H1 (cell line): ENCODE results near the gene FAIM2. TPM values are rescaled to one million over a fixed set of nuclear protein-coding genes. Genes with fewer than 3 reads are reported as not detected.

Source experiments
- CREB1 ChIP-seq: IDR thresholded peaks from 2 replicates; pipeline ENCODE4 v1.6.1; 2012; ENCODE audit warnings: inconsistent platforms
- JUN ChIP-seq: IDR thresholded peaks from 2 replicates; pipeline ENCODE4 v1.6.1; 2011; ENCODE audit warnings: low read depth, mild to moderate bottlenecking, improper control_type of control experiment, low read length
- MAFK ChIP-seq: IDR thresholded peaks from 2 replicates; pipeline ENCODE4 v1.6.1; 2012; ENCODE audit warnings: low read depth, mild to moderate bottlenecking, improper control_type of control experiment, low read length
- POLR2A ChIP-seq, 2 experiments: IDR thresholded peaks; 1 replicate in 1 of 2; 2 replicates in 1 of 2; pipeline ENCODE4 v1.6.1; 2011; ENCODE audit warnings: low read depth in 2 of 2, low read length in 2 of 2, mild to moderate bottlenecking in 2 of 2; ENCODE audit errors: control extremely low read depth in 1 of 2
- SIX5 ChIP-seq: IDR thresholded peaks from 2 replicates; pipeline ENCODE4 v1.6.1; 2011; ENCODE audit warnings: mild to moderate bottlenecking, low read depth, low read length
- polyA plus RNA-seq, 7 experiments: library from polyadenylated mRNA; depleted of rRNA in 3 of 7; stranded (reverse) in 5 of 7; unstranded in 2 of 7; fragments of >200 nt in 5 of 7; fragments of 200-250 nt in 2 of 7; gene quantifications; 1 replicate in 5 of 7; 2 replicates in 1 of 7; 4 replicates in 1 of 7; pipeline versions ENCODE4 v1.2.1 to v1.2.3, GENCODE V29; 2011 to 2013; ENCODE audit warnings: missing spikeins in 2 of 7, mixed read lengths in 2 of 7
- total RNA-seq: library from RNA; stranded (reverse); fragmentation: NEBNext Ultra II Directional; extraction: Animal tissue kit (Norgen Biotek cat#: 25700); gene quantifications from 2 replicates; pipeline ENCODE4 v1.2.1, GENCODE V29; 2021
- TF ChIP-seq, protein P1 (sequence below): fragments of 300-600 bp; sonication (generic); IDR thresholded peaks from 2 replicates; pipeline ENCODE4 v1.7.1; 2012; ENCODE audit warnings: low read length, moderate library complexity, mild to moderate bottlenecking, inconsistent platforms; ENCODE audit not compliant: insufficient replicate concordance

FAIM2 gene
- total and polyA plus RNA-seq, 2 of the 8 experiments (the other 6 are each of a cell fraction or from before 2014, with no cell fraction given), result 0.89 to 1.3 TPM

DNA sequence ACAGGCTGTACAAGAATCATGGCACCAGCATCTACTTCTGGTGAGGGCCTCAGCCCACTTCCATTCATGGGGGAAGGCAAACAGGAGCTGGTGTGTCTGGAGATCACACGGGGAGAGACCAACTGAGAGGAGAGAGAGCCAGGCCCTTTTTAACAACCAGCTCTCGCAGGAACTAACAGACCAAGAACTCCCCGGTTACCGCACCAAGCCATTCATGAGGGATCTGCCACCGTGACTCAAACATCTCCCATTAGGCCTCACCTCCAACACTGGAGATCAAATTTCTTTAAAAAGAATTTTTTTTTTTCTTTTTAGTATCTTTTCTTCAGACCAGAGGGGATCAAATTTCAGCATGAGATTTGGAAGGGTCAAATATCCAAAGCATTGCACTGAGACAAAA lies 30.1 kb upstream of the FAIM2 start (continued):
- TF ChIP-seq, protein P1, sequence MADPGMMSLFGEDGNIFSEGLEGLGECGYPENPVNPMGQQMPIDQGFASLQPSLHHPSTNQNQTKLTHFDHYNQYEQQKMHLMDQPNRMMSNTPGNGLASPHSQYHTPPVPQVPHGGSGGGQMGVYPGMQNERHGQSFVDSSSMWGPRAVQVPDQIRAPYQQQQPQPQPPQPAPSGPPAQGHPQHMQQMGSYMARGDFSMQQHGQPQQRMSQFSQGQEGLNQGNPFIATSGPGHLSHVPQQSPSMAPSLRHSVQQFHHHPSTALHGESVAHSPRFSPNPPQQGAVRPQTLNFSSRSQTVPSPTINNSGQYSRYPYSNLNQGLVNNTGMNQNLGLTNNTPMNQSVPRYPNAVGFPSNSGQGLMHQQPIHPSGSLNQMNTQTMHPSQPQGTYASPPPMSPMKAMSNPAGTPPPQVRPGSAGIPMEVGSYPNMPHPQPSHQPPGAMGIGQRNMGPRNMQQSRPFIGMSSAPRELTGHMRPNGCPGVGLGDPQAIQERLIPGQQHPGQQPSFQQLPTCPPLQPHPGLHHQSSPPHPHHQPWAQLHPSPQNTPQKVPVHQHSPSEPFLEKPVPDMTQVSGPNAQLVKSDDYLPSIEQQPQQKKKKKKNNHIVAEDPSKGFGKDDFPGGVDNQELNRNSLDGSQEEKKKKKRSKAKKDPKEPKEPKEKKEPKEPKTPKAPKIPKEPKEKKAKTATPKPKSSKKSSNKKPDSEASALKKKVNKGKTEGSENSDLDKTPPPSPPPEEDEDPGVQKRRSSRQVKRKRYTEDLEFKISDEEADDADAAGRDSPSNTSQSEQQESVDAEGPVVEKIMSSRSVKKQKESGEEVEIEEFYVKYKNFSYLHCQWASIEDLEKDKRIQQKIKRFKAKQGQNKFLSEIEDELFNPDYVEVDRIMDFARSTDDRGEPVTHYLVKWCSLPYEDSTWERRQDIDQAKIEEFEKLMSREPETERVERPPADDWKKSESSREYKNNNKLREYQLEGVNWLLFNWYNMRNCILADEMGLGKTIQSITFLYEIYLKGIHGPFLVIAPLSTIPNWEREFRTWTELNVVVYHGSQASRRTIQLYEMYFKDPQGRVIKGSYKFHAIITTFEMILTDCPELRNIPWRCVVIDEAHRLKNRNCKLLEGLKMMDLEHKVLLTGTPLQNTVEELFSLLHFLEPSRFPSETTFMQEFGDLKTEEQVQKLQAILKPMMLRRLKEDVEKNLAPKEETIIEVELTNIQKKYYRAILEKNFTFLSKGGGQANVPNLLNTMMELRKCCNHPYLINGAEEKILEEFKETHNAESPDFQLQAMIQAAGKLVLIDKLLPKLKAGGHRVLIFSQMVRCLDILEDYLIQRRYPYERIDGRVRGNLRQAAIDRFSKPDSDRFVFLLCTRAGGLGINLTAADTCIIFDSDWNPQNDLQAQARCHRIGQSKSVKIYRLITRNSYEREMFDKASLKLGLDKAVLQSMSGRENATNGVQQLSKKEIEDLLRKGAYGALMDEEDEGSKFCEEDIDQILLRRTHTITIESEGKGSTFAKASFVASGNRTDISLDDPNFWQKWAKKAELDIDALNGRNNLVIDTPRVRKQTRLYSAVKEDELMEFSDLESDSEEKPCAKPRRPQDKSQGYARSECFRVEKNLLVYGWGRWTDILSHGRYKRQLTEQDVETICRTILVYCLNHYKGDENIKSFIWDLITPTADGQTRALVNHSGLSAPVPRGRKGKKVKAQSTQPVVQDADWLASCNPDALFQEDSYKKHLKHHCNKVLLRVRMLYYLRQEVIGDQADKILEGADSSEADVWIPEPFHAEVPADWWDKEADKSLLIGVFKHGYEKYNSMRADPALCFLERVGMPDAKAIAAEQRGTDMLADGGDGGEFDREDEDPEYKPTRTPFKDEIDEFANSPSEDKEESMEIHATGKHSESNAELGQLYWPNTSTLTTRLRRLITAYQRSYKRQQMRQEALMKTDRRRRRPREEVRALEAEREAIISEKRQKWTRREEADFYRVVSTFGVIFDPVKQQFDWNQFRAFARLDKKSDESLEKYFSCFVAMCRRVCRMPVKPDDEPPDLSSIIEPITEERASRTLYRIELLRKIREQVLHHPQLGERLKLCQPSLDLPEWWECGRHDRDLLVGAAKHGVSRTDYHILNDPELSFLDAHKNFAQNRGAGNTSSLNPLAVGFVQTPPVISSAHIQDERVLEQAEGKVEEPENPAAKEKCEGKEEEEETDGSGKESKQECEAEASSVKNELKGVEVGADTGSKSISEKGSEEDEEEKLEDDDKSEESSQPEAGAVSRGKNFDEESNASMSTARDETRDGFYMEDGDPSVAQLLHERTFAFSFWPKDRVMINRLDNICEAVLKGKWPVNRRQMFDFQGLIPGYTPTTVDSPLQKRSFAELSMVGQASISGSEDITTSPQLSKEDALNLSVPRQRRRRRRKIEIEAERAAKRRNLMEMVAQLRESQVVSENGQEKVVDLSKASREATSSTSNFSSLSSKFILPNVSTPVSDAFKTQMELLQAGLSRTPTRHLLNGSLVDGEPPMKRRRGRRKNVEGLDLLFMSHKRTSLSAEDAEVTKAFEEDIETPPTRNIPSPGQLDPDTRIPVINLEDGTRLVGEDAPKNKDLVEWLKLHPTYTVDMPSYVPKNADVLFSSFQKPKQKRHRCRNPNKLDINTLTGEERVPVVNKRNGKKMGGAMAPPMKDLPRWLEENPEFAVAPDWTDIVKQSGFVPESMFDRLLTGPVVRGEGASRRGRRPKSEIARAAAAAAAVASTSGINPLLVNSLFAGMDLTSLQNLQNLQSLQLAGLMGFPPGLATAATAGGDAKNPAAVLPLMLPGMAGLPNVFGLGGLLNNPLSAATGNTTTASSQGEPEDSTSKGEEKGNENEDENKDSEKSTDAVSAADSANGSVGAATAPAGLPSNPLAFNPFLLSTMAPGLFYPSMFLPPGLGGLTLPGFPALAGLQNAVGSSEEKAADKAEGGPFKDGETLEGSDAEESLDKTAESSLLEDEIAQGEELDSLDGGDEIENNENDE, result no peak
- TF ChIP-seq SIX5 (no peak), JUN (no peak), MAFK (no peak), CREB1 (no peak), POLR2A (IDR thresholded peaks at IDR 0.05; ENCODE audit: control extremely low read depth in 1 of 2, low read depth in 2 of 2, low read length in 2 of 2) (no peak)
- TF ChIP-seq, all 59 proteins: peak for 0
